ELF-1 (cell line): ENCODE results near the gene TET1.
"Not testable (repeated sequence)": the region's sequence is repeated elsewhere in the genome, so short reads cannot be mapped to it uniquely, and the experiment has no call there.

Experiments used
- DNase-seq: peaks from one replicate; pipeline ENCODE4 v3.0.0-alpha.2; 2016; ENCODE audit warnings: low read depth, low spot score

Gene TET1

DNA sequence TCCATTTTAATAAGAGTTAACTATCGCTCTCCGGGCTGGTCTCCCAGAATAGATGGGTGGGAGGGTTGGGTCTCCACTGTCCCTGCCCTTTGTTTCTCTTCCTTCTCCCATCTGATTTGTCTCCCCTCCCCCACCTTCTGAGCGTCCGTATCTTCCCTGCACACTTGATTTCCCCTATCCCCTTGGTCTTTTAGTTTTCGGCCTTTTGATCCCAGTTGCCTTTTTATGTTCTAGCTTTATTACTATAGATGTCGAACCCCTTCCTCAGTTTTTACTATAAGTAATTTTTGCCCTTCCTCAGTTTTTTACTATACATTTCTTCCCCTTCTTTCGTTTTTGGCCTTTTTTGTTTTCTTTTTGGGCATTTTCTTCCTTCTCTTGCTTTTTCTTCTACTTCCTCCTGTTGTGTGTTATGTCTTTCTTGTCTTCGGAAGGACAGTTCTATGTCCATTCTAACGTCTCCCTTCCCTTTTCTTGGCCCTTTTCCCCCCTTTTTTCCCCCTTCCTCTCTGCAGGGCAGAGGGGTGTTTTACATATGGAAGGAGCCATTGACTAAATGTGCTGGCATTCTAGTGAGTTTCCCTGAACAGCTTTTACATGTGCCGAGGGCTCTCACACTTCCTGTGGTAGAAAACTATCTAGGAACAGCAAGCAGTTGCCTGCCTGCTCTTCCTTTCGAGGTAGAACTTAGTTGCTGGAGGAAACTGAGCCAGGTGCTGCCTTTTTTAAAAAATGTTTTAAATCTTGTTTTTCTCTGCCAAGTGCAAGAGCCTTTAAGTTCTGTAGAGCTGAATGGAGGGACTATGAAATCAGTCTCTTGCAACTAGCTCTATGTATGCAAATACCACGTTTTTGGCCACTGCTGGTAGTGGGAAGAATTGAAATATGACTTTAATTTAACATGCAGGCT, 2.8 kb downstream of the TET1 start:
- peak; percentile 66 for DNase-seq

DNA sequence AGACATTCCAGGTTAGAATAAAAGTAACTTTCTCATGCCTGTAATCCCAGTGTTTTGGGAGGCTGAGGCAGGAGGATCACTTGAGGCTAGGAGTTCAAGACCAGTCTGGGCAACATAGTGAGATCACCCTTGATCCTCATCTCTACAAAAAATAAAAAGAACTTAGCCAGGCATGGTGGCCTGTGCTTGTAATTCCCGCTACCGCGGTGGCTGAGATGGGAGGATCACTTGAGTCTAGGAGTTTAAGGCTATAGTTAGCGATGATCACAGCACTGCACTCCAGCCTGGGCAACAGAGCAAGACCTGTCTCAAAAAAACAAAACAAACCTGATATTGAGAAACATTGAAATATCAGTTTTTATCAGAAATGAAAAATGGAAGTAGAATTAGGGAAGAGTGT, 4.6 kb downstream of the TET1 start:
- DNase-seq = no peak

GRCh38 chr10:68565658-68566057, 5.5 kb downstream of the TET1 start:
- no peak for DNase-seq

DNA sequence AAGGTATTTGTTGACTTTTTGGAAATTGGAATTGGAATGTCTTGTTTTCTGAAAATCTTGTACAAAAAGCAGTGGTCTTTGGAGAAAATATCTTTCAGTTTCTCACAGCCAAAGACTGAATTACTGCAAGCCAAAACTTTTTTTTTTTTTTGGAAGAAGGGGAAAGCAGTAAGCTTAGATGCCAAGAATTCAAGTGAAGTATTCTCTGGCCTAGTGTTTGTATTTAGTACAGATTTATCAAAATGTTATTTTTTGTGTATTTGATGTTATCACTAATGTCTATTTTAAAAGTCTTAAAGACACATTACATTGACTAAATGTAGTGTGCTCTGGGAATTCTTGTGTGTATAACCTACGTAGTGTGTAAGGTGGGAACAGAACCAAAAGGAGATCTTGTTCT, 6.2 kb downstream of the TET1 start:
- no peak for DNase-seq

DNA sequence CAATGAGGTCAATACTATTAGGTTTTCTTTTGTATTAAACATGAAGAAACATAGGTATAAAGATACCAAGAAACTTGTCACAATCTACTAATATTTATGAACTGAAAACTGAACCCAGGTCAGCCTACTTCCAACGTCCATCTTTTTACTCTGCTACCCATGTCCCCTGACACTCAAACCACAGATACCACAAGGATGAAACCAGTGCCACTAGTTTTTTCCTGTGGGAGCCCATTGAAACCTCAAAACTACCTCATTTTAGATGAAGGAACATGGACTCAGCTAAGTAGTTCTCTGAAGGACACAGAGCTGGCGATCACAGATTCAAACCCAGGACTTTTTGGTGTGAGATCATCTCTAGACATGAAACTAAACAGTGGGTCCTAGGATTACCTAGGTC, 6.8 kb downstream of the TET1 start:
- no peak for DNase-seq

- no peak for DNase-seq
Observed at GRCh38 chr10:68572151-68572550, 12.0 kb downstream of the TET1 start.

DNA sequence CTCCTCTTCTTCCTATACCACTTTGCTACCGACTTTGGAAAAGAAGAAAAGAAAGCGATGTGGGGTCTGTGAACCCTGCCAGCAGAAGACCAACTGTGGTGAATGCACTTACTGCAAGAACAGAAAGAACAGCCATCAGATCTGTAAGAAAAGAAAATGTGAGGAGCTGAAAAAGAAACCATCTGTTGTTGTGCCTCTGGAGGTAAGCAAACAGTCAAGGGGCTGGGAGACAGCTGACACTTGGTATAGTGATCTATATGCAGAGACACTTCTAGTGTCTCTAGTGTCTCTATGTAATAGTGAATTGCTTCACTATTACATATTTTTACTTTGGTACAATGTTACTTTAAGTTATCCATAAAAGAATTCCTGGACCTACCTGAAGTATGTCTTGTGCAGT, 13.9 kb downstream of the TET1 start:
- no peak for DNase-seq

- DNase-seq = peak; percentile 74
Observed at GRCh38 chr10:68576118-68576517, 16.0 kb downstream of the TET1 start.

- no peak for DNase-seq
Observed at GRCh38 chr10:68578974-68579373, 18.8 kb downstream of the TET1 start.

DNA sequence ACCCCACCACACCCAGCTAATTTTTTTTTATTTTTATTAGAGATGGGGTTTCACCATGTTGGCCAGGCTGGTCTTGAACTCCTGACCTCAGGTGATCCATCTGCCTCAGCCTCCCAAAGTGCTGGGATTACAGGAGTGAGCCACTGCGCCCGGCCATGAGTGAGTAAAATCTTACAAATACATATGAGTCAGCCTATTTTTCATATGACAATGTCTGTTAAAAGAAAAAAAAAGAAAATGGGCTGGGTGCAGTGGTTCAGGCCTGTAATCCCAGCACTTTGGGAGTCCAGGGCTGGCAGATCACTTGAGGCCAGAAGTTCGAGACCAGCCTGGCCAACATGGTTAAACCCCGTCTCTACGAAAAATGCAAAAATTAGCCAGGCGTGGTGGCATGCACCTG, 24.1 kb downstream of the TET1 start:
- DNase-seq = not testable (repeated sequence)

DNA sequence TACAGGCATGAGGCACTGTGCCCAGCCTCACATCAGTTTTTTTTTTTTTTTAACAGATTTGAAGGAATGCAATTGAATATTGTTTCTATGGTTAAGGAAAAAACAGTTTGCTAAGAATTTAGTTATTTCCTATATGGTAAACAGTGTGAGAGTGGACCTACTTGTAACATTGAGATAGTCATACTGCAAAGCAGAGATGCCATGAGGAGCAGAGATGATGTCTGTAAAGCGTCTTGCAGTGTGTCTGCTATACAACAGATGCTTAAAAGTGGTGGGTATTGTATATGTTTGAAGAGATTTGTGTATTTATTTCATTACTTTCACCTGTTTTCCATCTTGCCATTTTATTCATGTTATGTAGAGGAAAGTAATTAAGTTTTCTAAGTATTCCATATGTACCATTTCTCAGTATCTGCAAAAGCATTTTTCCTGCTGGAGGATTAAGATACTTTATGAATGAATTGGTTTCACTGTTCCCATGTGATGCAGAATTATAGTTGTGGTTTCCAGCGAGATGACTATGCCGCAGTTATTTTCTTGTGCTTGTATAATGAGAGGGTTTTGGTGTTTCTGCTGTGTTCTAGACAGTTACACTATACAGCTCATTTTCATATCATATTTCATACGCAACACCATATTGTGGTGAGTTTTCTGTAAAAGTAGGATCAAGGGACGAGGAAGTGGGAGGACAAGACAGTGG, 26.6 kb downstream of the TET1 start:
- DNase-seq = no peak

DNA sequence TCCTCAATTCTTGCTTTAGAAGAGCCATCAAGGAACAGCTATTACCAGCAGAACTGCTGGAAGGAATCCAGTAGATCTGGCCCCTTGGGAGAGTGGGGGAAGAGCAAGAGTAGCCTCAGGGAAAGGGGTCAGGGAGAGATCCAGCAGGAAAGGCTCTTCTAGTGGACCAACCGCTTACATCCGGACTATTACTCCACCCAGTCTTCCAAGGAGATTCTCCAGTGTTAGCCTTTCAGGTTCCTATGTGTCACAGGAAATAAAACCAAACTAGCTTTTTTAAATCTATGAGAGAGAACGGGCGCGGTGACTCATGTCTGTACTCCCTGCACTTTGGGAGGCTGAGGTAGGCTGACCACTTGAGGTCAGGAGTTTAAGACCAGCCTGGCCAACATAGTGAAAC, 34.3 kb downstream of the TET1 start:
- DNase-seq = peak; percentile 70

DNA sequence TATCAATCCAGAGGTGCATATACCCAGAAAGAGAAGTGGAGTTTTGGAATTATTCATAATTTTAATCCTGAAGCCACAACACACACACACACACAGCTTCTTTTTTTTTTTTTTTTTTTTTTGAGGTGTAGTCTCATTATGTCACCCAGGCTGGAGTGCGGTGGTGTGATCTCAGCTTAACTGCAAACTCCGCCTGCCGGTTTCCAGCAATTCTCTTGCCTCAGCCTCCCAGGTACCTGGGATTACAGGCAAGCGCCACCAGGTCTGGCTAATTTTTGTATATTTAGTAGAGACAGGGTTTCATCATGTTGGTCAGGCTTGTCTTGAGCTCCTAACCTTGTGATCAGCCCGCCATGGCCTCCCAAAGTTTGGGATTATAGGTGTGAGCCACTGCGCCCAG, 35.4 kb downstream of the TET1 start:
- peak; percentile 19 for DNase-seq

DNA sequence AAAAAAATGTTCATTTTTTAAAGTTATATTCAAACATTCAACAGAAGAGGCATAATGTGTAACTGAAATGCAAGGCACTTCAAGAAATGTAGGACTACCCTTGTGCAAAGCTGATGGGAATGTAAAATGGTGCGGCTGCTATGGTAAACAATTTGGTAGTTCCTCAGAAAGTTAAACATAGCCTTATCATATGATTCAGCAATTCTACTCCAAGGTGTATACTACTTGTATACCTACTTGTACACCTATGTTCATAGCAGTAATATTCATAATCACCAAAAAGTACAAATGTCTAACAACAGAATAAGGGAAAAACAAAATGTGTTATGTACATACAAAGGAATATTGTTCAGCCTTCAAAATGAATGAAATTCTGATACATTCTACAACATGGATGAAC, 37.3 kb downstream of the TET1 start:
- no peak for DNase-seq

GRCh38 chr10:68598978-68599770, 39.0 kb downstream of the TET1 start:
- peak; percentile 78 for DNase-seq

DNA sequence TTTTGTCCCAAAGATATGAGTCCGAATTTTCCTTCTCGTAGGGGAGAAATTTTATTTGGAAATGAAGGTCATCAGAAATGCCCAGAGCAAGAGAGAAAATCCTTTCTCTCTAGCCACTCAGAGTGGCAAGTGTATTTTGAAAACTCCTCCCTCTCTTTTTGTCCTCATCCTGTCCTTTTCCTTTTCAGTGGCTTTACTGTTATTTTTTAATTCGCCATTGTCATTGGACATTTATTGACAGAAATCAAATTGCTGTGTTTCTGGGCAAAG, 39.6 kb downstream of the TET1 start:
- no peak for DNase-seq

GRCh38 chr10:68600041-68600778, 40.1 kb downstream of the TET1 start:
- DNase-seq = peak; percentile 97

DNA sequence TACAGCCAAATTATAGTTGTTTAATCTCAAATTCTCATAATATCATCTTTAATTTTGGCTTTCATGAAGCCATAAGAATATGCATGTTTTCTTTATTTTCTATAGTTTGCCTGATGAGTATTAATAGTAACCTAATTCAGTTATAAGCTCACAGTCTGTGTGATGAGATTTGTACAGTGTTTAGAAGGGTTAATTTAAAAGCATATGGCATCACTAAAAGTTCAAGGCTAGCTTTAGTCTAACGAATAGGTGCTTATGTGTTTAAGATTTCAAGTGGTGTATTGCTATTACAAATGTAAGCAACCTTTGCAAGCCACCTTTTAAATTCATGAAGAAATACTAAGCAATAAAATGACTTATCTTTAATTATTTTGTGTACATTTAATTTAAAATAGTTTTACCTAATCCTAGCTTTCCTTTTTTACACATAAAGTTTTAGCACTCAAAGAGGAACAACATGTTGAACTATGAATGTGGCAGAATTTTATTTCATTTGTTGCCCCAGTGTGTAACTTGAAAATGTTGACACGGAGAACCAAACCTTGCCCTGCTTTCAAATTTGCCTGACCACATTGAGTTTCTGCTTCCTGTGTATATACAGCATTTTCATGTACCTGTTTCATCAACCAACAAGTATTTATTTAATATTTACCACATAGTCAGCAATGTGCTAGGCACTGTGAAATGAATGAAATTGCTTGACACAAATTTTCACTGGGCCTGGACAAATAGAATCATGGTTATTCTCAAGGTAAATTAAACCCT, 41.5 kb downstream of the TET1 start:
- no peak for DNase-seq

DNA sequence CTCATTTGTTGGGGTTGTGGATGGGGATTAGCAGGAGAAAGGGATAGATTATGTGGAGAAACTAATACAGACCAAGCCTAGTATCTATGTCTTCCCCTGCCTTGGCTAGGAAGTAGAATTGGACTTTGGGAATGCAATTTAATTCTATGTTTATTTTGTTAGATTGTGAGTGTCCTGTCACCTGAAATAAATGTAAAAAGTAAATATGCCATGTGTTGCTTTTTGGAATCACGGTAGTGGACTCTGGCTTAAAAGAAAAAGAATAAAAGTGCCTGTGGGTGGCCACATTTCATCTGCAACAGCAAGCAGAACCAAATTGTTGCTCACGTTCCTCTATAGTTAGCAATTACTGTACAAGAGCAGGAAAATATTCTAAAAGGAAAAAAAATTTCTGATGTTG, 42.3 kb downstream of the TET1 start:
- DNase-seq = no peak

- no peak for DNase-seq
Observed at GRCh38 chr10:68603766-68604165, 43.6 kb downstream of the TET1 start.

GRCh38 chr10:68604441-68604840, 44.3 kb downstream of the TET1 start:
- no peak for DNase-seq
